LHCN-M2 (cell line): ENCODE data around the gene BIRC5. TPM values are rescaled to one million over a fixed set of nuclear protein-coding genes. Genes with fewer than 3 reads are reported as not detected.

ENCODE experiments used
- DNase-seq: peaks from one replicate; pipeline ENCODE4 v3.0.0-alpha.2; 2012; ENCODE audit warnings: low read depth
- total RNA-seq: library from RNA; depleted of rRNA; stranded (reverse); fragments of >200 nt; gene quantifications from 2 replicates; pipeline ENCODE4 v1.2.3, GENCODE V29; 2014

BIRC5 gene
- total RNA-seq, 1 experiment from 2014 or later, result 192 TPM

DNA sequence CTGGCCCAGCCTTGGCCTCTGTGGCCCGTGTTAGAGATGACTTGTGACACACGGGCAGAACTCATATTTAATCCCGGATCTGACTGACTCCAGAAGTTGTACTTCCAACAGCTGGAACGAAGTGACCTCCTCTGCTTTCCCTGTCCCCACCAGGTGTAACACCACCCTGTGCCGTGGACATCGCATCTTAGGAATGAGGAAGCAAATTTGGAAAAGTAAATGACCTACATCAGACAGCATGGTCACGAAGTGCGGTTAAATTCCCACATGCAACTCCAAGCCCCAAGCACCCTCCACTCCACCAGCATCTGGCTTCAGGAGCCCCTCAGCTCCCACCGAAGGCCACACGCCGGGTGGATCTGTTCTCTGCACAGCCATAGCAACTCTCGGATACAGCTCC lies 30.1 kb upstream of the BIRC5 start:
- DNase-seq, result no peak

DNA sequence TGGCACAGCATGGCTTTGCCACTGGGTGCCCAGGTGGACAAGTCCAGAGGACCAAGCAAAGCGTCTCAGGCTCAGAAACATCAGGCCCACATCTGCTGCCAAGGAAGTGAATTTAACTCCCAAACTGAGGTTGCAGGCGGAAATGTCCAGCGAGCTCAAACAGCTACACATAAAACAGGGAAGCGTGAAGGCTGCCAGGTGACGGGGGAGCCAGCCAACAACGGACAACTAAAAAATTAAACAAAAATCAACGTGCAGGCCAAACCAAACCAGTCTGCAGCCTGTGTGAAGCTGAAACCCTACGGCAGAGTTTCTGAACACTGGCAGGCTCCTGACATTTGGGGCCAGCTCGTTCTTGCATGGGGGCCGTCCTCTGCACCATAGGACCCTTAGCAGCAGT lies 29.7 kb upstream of the BIRC5 start:
- DNase-seq, result no peak

DNA sequence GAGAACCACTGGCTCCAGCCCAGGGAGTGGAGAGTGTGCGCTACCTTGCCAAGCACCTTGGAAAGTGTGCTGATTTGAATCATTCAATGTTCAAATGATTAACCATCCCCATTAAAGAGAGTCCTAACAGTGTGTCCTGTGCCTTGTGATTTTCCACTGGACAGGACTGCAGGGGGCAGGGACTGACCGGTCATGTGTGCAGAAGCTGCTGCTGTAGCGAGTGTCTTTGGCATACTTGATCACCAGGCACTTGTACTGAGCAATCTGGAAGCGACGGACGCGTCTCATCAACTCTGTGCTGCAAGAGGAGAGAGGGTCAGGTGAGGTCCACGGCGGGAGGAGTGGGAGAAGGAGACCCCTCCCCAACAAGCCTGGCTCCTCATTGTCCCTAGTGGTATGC lies 29.2 kb upstream of the BIRC5 start:
- no peak for DNase-seq

DNA sequence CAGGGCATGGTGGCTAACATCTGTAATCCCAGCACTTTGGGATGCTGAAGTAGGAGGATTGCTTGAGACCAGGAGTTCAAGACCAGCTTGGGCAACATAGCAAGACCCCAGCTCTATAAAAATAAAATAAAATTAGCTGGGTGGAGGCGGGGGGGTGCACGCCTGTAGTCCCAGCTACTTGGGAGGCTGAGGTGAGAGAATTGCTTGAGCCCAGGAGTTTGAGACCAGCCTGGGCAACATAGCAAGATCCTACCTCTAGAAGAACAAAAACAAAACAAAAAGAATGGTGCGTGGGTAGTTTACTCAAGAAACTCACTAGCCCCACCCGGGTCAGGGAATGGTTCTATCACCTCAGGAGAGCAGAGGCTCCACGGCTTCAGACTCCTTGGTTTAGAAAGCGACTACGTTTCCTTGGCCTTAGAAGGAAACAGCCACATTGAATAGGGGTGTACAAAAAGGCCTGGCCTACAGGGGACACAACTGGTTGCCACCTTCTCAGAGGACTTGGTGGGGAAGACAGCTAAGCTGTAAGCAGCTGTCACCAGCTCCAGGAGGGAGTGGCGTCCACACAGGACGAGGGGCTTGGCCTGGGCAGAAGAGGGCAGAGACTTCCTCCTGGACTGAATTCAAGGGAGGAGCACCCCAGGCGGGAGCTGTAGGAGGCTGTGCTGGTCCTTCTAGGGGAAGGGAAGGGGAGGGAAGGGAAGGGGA lies 27.9 kb upstream of the BIRC5 start:
- peak; percentile 74 for DNase-seq

DNA sequence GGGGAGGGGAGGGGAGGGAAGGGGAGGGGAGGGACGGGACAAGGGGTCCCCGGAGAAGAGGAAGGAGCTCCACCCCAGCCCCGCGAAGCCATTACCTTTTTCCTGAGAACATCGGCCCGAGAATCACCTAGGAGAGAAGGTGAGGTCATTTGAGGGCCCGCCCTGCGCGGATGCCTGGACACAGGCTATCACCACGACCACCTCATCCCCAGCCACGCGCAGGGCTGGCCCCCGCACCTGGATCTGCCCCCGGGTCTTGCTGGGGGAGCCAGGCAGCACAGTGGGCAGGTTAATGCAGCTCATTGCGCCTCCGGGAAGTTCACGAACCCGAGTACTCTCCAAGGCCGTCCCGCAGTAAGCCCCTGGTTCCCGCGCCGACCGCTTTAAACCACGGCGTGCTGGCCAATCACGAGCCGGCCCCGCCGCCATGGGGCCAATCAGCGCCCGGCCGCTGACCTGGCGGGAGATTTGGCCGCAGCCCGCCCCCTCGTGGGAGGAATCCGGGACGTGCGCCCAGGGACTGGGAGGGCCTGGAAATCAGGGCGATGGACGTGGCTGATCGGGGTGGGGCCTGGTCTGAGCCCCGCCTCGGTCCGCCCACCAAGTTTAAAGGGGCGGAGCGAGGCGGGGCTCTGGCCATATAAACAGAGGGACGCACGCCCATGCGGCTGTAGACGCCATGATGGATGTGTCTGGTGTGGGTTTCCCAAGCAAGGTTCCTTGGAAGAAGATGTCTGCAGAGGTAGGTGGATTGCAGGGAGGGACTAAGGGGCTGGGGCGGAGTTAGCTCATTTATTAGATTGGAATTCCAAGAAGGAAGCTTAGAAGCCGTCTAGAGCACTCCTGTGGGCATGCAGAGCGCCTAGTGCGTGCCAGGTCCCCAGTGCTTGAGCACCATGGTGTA lies 27.1 kb upstream of the BIRC5 start, which contains the start of the genes AFMID and TK1:
TSS of gene AFMID (plus strand) at position 671 of the 904 bp plus-strand sequence. CDS start at position 680, 9 bp downstream.
TSS of gene TK1 (minus strand) at position 361 of the 904 bp plus-strand sequence. CDS start at position 303, 58 bp downstream.
- peak; percentile 95 for DNase-seq

DNA sequence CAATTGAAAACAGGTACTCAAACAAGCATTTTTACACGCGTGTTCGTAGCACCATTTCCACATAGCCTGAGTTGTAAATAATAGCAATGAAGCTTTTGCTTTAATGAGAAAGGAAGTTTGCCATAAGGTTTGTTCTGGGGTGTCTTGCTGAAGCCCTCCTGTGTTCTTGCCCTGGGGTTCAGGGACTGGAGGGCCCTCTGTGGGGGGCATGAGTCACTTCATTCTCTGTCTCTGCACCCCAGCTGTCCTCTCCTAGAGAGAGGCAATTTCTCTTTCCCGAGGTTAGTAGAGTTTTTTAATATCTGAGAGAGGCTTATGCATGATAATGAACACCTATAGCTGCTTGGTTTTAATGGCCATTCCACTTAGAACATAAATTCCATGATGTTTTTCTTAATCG lies 17.3 kb upstream of the BIRC5 start:
- peak; percentile 22 for DNase-seq

DNA sequence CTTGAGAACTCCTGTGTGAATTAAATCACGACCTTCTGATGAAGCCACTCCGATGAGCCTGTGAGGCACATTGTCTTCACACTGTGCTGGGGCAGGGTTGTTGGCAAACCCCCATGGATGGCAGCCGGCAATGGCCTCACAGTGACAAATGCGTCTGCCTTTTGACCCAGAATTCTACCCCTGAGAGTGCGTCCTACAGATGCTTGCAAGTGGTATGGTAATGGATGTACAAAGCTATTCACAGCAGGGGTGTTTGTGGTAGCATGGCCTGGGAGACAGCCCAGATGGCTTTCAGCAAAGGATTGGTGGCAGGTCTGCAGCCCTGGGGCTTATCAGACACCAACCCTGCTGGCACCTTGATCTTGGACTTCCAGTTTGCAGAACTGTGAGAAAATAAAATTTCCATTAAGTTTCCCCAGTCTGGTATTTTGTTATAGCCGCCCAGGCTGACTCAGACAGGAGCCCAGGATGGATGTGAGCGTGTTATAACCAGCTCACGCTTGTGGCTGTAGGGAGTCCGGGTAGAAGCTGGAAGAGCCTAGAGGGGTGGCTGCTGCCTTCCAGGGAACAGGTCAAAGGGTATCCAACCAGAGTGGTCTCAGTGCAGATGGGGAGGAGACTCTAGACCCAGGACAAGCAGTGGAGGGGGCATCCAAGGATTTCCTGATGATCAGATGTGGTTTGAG lies 16.8 kb upstream of the BIRC5 start:
- DNase-seq, result no peak

DNA sequence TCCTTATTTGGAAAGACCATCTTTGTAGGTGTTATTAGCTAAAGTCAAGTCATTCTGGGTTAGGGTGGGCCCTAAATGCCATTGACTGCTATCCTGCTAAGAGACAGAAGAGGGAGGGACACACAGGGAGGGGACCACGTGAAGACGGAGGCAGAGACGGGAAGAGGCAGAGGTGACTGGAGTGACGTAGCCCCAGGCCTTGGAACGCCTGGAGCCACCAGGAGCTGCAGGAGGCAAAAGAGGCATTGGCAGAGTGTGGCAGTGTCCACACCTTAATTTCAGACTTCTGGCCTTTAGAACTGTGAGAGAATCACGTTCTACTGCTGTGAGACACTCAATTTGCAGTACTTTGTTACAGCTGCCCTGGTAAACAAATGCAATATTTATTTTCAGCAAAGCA lies 13.6 kb upstream of the BIRC5 start:
- DNase-seq, result no peak

DNA sequence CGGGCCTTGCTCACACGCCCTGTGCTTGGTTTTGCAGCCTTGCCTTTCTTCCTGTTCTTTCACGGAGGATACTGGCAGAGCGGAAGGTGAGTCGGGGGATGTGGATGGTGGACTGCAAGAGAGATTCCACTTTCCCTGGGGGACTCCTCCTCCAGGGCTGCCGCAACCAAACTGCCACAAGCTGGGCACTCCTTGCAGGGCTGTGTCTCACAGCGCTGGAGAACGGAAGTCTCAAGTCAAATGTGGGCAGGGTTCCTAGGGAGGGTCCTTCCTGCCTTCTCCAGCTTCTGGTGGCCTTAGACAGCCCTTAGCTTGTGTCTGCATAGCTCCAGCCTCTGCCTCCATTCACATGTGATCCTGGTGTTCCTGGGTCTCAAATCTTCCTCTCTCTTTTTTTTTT lies 11.4 kb upstream of the BIRC5 start:
- DNase-seq, result no peak

DNA sequence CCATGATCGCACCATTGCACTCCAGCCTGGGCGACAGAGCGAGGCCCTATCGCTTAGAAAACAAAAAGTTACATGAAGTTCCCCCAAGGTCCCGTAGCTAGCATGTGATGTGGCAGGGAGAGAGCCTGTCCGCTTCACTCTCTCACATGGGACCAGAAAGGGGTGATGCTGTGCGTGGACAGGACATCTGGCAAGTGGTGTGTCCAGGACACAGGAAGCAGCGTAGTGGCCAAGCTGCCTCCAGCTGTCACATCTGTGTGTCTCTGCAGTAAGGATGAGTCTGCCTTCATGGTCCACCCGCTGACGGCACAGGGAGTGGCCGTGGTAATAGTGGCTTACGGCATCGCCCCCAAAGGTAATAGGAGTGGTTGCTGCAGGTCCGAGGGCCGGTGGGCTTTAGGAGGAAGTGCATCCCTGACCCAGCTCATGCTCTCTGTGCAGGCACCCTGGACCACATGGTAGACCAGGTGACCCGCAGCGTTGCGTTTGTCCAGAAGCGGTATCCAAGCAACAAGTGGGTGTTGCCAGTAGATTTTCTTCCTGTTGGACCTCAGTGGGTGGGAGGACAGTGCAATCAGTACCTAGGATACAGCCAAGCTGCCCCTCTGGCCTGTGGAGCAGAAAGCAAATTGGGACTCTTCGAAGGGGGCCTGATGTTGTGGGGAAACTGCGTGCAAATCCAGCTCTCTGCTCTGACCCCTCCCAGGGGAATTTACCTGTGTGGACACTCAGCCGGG lies 9.5 kb upstream of the BIRC5 start:
- no peak for DNase-seq

DNA sequence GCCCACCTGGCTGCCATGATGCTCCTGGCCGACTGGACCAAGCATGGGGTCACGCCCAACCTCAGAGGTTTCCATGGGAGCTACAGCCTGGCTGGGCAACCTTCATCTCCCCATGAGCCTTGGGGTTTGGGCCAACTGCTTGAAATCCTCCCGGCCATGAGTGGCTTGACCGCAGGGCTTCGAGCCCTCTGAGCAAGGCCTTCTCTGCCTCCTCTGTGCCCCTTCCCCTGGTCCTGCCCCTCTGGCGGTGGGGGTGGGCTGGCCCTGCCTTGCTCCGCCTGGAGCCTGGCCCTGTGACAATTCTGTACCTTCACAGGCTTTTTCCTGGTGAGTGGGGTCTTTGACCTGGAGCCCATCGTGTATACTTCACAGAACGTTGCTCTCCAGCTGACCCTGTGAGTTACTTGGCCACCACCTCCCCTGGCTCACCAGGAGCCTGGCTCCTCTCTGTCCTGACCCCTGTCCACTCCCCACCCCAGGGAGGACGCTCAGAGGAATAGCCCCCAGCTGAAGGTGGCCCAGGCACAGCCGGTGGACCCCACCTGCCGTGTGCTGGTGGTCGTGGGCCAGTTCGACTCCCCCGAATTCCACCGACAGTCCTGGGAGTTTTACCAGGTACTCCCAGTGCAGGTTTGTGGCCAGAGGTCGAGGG lies 8.8 kb upstream of the BIRC5 start:
- DNase-seq, result no peak

DNA sequence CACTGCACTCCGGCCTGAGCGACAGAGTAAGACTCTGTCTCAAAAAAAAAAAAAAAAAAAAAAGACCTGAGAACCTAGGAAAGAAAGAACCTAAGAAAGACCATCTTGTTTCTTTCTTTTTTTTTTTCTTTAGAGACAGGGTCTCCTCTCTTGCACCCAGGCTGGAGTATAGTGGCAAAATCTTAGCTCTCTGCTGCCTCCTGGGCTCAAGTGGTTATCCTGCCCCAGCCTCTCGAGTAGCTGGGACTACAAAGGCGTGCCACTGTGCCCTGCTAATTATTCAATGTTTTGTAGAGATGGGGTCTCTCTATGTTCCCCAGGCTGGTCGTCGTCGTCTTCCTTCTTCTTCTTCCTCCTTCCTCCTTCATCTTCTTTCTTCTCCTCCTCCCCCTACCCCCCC lies 7.8 kb upstream of the BIRC5 start:
- DNase-seq, result no peak

DNA sequence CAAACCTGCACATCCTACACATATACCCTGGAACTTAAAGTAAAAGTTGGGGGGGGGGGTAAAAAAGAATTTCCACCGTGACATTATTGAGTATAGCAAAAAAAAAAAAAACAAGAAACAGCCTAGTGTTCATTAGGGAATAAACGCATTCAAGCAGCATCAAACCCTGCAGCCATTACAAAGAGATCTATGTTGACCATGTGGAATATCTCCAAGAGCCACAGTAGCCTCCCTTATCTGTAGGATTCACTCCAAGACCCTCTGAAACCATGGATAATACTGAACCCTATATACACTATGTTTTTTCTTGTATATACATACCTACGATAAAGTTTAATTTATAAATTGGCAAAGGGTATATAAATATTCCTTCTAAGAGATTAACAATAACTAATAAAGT lies 5.6 kb upstream of the BIRC5 start:
- no peak for DNase-seq

DNA sequence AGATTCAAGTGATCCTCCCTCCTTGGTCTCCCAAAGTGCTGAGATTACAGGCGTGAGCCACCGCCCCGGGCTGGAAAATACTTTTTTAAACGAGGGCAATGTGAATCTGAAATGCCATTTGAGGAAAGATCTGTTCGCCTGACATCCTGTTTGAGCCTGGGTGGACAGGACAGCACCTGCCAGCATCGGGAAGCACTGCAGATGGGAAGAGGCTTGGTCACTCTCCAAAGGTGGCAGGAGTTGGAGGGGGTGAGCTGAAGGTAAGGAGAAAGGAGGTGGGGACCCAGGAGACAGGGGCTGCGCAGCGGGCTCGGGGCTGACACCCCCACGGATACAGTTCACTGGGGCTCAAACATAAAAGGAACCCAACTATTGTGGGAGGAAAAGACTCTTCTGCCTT lies 3.9 kb upstream of the BIRC5 start:
- DNase-seq, result no peak

DNA sequence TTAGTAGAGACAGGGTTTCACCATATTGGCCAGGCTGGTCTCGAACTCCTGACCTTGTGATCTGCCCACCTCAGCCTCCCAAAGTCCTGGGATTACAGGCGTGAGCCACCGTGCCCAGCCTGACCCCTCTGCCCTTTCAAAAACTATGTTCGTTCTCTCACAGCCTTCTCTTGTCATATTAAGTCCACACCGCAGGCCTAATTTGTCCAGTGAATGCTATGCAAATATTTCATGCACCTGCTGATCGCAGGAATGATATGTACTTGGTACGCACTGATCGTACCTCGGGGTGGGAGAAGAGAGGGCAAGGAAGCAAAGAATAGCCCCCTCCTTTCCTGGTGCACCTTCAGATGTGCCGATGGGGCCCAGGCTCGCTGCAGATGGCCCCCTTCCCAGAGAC lies 3.0 kb upstream of the BIRC5 start:
- DNase-seq, result no peak

DNA sequence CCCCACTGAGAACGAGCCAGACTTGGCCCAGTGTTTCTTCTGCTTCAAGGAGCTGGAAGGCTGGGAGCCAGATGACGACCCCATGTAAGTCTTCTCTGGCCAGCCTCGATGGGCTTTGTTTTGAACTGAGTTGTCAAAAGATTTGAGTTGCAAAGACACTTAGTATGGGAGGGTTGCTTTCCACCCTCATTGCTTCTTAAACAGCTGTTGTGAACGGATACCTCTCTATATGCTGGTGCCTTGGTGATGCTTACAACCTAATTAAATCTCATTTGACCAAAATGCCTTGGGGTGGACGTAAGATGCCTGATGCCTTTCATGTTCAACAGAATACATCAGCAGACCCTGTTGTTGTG lies 631 bp downstream of the BIRC5 start:
- DNase-seq, result no peak

DNA sequence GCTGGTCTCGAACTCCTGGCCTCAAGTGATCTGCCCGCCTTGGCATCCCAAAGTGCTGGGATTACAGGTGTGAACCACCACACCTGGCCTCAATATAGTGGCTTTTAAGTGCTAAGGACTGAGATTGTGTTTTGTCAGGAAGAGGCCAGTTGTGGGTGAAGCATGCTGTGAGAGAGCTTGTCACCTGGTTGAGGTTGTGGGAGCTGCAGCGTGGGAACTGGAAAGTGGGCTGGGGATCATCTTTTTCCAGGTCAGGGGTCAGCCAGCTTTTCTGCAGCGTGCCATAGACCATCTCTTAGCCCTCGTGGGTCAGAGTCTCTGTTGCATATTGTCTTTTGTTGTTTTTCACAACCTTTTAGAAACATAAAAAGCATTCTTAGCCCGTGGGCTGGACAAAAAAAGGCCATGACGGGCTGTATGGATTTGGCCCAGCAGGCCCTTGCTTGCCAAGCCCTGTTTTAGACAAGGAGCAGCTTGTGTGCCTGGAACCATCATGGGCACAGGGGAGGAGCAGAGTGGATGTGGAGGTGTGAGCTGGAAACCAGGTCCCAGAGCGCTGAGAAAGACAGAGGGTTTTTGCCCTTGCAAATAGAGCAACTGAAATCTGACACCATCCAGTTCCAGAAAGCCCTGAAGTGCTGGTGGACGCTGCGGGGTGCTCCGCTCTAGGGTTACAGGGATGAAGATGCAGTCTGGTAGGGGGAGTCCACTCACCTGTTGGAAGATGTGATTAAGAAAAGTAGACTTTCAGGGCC lies 5.5 kb downstream of the BIRC5 start:
- no peak for DNase-seq

DNA sequence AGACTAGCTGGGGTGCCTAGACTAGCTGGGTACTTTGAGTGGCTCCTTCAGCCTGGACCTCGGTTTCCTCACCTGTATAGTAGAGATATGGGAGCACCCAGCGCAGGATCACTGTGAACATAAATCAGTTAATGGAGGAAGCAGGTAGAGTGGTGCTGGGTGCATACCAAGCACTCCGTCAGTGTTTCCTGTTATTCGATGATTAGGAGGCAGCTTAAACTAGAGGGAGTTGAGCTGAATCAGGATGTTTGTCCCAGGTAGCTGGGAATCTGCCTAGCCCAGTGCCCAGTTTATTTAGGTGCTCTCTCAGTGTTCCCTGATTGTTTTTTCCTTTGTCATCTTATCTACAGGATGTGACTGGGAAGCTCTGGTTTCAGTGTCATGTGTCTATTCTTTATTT lies 9.0 kb downstream of the BIRC5 start:
- no peak for DNase-seq

DNA sequence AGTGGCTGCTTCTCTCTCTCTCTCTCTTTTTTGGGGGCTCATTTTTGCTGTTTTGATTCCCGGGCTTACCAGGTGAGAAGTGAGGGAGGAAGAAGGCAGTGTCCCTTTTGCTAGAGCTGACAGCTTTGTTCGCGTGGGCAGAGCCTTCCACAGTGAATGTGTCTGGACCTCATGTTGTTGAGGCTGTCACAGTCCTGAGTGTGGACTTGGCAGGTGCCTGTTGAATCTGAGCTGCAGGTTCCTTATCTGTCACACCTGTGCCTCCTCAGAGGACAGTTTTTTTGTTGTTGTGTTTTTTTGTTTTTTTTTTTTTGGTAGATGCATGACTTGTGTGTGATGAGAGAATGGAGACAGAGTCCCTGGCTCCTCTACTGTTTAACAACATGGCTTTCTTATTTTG lies 9.7 kb downstream of the BIRC5 start:
- no peak for DNase-seq
